CD4-positive, alpha-beta T cell (primary cell): ENCODE results near the gene MPV17. TPM values are rescaled to one million over a fixed set of nuclear protein-coding genes. Genes with fewer than 3 reads are reported as not detected.

Source experiments
- ATAC-seq: fragments of 200-7000 bp; cut with Tn5 transposase; one replicate; pipeline ENCODE4 v1.10.0; 2022; ENCODE audit warnings: mild to moderate bottlenecking; ENCODE audit not compliant: poor library complexity
- CTCF ChIA-PET: fragments of 350-600 bp; sonication (Branson Sonifier 250); formaldehyde crosslinking; loops from one replicate; lab custom pipeline; 2021; ENCODE audit warnings: antibody characterized with exemption, inconsistent platforms; lab: Charles Lee
- POLR2A ChIA-PET: fragments of 350-600 bp; sonication (Branson Sonifier 250); formaldehyde crosslinking; loops from one replicate; lab custom pipeline; 2021; ENCODE audit warnings: antibody characterized with exemption, inconsistent platforms; lab: Charles Lee
- DNase-seq, 14 experiments: peaks; one replicate each; pipeline ENCODE4 v3.0.0-alpha.2; 2013 to 2020; ENCODE audit warnings: mixed read lengths in 2 of 14
- H3K27ac ChIP-seq, 2 donors: one replicate each; pipeline versions ENCODE4 v1.5.1 to v1.7.0; 2013; ENCODE audit warnings: low read length in 2 of 2, low read depth in 1 of 2, mild to moderate bottlenecking in 1 of 2
- H3K27me3 ChIP-seq, 2 experiments: 1 replicate in 1 of 2; 2 replicates in 1 of 2; pipeline versions ENCODE4 v1.6.1 to v1.7.0; 2013; ENCODE audit warnings: low read length in 2 of 2, control low read depth in 1 of 2, mild to moderate bottlenecking in 1 of 2, moderate library complexity in 1 of 2; ENCODE audit not compliant: insufficient read depth in 2 of 2, control insufficient read depth in 1 of 2
- H3K36me3 ChIP-seq: one replicate; pipeline ENCODE4 v1.6.1; 2013; ENCODE audit warnings: low read length, control low read depth; ENCODE audit not compliant: insufficient read depth
- H3K4me1 ChIP-seq: one replicate; pipeline ENCODE4 v1.6.1; 2013; ENCODE audit warnings: low read length, control low read depth; ENCODE audit not compliant: insufficient read depth
- H3K4me3 ChIP-seq: one replicate; pipeline ENCODE4 v1.5.1; 2013; ENCODE audit warnings: mild to moderate bottlenecking, low read length, moderate library complexity
- H3K9me3 ChIP-seq, 2 experiments: 1 replicate in 1 of 2; 2 replicates in 1 of 2; pipeline versions ENCODE4 v1.6.1 to v1.7.0; 2013; ENCODE audit warnings: low read length in 2 of 2, mild to moderate bottlenecking in 2 of 2, control low read depth in 1 of 2, moderate library complexity in 1 of 2; ENCODE audit not compliant: control insufficient read depth in 1 of 2, insufficient read depth in 1 of 2
- H3K27ac Mint-ChIP-seq: one replicate; pipeline ENCODE4 v1.8.0; 2020; ENCODE audit warnings: mixed read lengths
- H3K27me3 Mint-ChIP-seq: one replicate; pipeline ENCODE4 v1.8.0; 2021; ENCODE audit warnings: mixed read lengths
- H3K36me3 Mint-ChIP-seq: one replicate; pipeline ENCODE4 v1.8.0; 2021; ENCODE audit warnings: low read depth, mixed read lengths
- H3K4me1 Mint-ChIP-seq: one replicate; pipeline ENCODE4 v1.8.0; 2021; ENCODE audit warnings: low read depth, mixed read lengths
- H3K4me3 Mint-ChIP-seq: one replicate; pipeline ENCODE4 v1.8.0; 2020; ENCODE audit warnings: mild to moderate bottlenecking, mixed read lengths
- H3K9me3 Mint-ChIP-seq: one replicate; pipeline ENCODE4 v1.8.0; 2020; ENCODE audit warnings: mixed read lengths
- intact Hi-C, 2 experiments: fragments of 100-400 bp; cut with DNase I in 1 of 2; cut with micrococcal nuclease in 1 of 2; formaldehyde crosslinking; loops; one replicate each; pipeline versions ENCODE4 v1.15.1 to v1.9.0; 2023 to 2025; cut with DNase I, micrococcal nuclease
- total RNA-seq, 174 experiments: library from RNA in 2 of 174; stranded (reverse) in 2 of 174; gene quantifications; one replicate each; pipeline ENCODE4 v1.2.3 and lab custom pipeline; 2021 to 2026
- TF ChIP-seq, protein P1 (sequence below): fragments of 200-600 bp; IDR thresholded peaks from one replicate; pipeline ENCODE4 v1.8.0; 2022; ENCODE audit warnings: antibody characterized with exemption, mild to moderate bottlenecking

MPV17 gene
- total RNA-seq, 2 experiments from 2014 or later: 29.3 to 31.0 TPM

DNA sequence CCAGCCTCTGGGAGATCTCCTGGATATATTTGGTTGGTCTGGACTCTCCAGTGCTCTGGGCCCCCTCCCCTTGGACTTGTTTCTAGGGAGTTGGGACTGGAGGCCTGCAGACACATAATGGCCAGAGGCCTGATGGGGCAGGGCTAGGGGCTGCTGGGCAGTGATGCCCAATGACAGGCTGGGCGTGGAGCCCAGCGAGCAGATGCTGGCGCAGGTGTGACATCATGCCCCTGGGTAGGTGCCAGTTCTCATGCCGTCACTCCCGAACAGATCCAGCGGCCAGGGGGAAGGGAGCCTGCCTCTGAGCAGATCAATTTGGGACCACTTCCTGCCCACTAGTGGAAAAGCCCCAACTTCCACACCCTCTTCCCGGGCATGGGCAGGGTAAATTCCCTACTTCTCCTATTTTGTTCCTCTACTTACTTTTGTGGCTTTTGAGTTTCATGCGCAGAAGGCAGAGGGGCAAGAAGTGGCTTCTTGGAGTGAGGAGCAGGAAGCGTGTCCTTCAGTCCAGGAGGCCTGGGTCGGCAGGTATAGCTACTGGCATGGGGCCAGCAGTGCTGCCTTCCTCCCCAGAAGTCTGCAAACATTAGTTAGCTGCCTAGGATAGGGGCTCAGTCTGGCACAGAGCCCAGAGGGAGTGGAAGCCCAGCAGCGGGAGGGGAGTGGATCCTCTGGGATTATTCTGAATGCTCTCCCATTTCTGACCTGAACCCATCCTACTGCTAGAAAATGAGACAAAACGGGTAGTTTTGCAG, 6.1 kb downstream of the MPV17 start:
- Histone ChIP-seq H3K36me3 (peaks cover 17% of the 10 kb centered on the region), H3K27me3 (no peaks in the 10 kb centered on the region), H3K27ac (no peak overlapping the region), H3K4me3 (no peak overlapping the region), H3K9me3 (no peaks in the 10 kb centered on the region), H3K4me1 (peaks cover 5% of the 10 kb centered on the region)
- H3K27me3 Mint-ChIP-seq: no peaks in the 10 kb centered on the region
- intact Hi-C loops: no loop called here
- H3K9me3 Mint-ChIP-seq: no peaks in the 10 kb centered on the region
- no peak overlapping the region for H3K27ac Mint-ChIP-seq
- ATAC-seq (no peak), DNase-seq (no peak)
- TF ChIP-seq, protein P1, sequence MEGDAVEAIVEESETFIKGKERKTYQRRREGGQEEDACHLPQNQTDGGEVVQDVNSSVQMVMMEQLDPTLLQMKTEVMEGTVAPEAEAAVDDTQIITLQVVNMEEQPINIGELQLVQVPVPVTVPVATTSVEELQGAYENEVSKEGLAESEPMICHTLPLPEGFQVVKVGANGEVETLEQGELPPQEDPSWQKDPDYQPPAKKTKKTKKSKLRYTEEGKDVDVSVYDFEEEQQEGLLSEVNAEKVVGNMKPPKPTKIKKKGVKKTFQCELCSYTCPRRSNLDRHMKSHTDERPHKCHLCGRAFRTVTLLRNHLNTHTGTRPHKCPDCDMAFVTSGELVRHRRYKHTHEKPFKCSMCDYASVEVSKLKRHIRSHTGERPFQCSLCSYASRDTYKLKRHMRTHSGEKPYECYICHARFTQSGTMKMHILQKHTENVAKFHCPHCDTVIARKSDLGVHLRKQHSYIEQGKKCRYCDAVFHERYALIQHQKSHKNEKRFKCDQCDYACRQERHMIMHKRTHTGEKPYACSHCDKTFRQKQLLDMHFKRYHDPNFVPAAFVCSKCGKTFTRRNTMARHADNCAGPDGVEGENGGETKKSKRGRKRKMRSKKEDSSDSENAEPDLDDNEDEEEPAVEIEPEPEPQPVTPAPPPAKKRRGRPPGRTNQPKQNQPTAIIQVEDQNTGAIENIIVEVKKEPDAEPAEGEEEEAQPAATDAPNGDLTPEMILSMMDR: no peak
- peaks cover 6% of the 10 kb centered on the region for H3K4me1 Mint-ChIP-seq
- no peak overlapping the region for H3K4me3 Mint-ChIP-seq
- ChIA-PET CTCF (no interaction called here), POLR2A (no interaction called here)
- H3K36me3 Mint-ChIP-seq: peaks cover 17% of the 10 kb centered on the region

DNA sequence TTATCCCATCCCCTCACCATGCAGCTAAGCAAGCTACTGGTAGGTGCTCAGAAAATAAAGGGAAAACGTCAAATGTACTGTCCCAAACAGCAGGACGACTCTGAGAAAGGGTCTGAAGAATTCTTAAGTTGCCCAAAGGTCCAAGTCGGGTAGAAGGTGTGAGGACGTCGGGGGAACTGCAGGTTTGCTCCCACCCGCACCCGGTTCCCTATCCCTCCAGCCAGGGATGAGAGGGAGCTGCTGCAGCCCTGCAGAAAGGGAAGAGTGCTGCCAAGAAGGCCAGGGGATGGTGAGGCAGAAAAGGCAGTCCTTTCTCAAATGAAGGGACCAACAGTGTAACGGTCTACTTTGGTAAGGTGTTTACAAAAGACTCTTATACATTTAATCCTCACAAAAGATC, 7.8 kb downstream of the MPV17 start:
- TF ChIP-seq, protein P1: no peak
- H3K27me3 ChIP-seq: no peaks in the 10 kb centered on the region
- no peaks in the 10 kb centered on the region for H3K27me3 Mint-ChIP-seq
- peaks cover 15% of the 10 kb centered on the region for H3K36me3 Mint-ChIP-seq
- no peak overlapping the region for H3K4me3 ChIP-seq
- intact Hi-C loops: no loop called here
- H3K36me3 ChIP-seq: peaks cover 17% of the 10 kb centered on the region
- H3K4me1 Mint-ChIP-seq: no peaks in the 10 kb centered on the region
- no peaks in the 10 kb centered on the region for H3K9me3 Mint-ChIP-seq
- no peak overlapping the region for H3K27ac Mint-ChIP-seq
- POLR2A ChIA-PET: no interaction called here
- no peak overlapping the region for H3K27ac ChIP-seq
- DNase-seq (no peak), ATAC-seq (no peak)
- no peaks in the 10 kb centered on the region for H3K4me1 ChIP-seq
- H3K4me3 Mint-ChIP-seq: no peak overlapping the region
- CTCF ChIA-PET: no interaction called here
- no peaks in the 10 kb centered on the region for H3K9me3 ChIP-seq

DNA sequence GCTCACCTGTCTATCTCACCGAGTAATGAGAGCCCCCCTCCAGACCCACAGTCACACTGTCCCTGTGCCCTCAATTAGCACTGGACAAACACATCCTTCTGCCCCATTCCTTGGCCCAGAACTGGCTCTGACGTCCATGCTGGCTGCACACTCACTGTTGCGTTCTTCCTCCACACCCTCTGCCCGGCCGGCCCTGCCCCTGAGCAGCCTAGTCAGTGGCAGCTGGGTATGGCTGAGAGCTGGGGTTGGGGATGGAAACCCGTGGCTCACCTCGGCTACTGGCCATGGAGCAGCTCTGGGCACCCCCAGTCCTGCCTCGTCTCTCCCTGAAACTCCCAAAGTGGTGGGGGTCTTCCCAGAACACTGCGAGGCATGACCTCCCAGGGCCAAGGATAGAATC, 8.2 kb downstream of the MPV17 start:
- Mint-ChIP-seq H3K36me3 (peaks cover 16% of the 10 kb centered on the region), H3K27ac (no peak overlapping the region), H3K27me3 (no peaks in the 10 kb centered on the region), H3K9me3 (no peaks in the 10 kb centered on the region), H3K4me1 (no peaks in the 10 kb centered on the region), H3K4me3 (no peak overlapping the region)
- Histone ChIP-seq H3K36me3 (peaks cover 19% of the 10 kb centered on the region), H3K27ac (no peak overlapping the region), H3K27me3 (no peaks in the 10 kb centered on the region), H3K4me3 (no peak overlapping the region), H3K9me3 (no peaks in the 10 kb centered on the region), H3K4me1 (no peaks in the 10 kb centered on the region)
- POLR2A ChIA-PET: interaction anchor here (1.4 kb wide), 1 partner anchor 8 kb away, joined by 6 read pairs; the partner anchor contains the start of gene MPV17
- intact Hi-C loops: no loop called here
- CTCF ChIA-PET: interaction anchor here (1.1 kb wide), 1 partner anchor 11 kb away, joined by 5 read pairs; no protein-coding TSS in a partner anchor
- ATAC-seq (no peak), DNase-seq (no peak)
- TF ChIP-seq, protein P1: no peak
